DMS153 treated with DMSO at 0.1 percent for 48 hours (cell line): ENCODE data around the gene RGS12.

Experiments used
- DNase-seq: peaks from one replicate; lab custom pipeline; 2025; ENCODE audit not compliant: unreplicated experiment; lab: John Stamatoyannopoulos, UW

The RGS12 gene

DNA sequence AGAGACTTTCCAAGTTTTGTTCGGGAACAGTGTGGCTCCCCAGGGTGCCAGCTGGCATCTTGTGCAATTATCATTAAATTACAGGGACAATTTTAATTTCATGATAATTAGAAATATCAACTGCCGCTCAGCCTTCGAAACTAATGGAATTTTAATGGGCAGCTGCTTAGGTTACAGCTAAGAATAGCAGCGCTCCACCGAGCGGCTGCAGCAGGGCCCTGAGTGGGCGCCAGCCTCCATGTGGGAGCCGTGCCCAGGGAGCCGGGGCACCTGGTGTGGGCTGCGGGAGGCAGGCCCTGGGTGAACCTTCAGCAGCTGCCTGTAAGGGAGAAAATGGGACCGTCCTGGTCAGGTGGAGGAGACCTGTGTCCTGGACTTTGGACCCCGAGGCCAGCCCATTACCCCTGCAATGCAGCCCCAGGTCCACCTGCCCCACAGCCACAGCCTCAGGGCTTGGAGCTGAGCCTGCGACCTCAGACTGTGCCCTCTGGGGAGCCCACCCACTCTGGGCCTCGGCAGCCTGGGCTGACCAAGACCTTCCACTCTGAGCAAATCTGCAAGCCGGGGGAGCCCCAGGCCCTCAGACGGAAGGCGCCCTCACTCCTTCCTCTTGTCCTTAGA lies 22.7 kb upstream of the RGS12 start:
- no peak for DNase-seq

- no peak for DNase-seq
These were observed 21.7 kb upstream of the RGS12 start for GRCh38 chr4:3271131-3271530.

GRCh38 chr4:3276986-3277385 lies 15.8 kb upstream of the RGS12 start:
- DNase-seq = no peak

DNA sequence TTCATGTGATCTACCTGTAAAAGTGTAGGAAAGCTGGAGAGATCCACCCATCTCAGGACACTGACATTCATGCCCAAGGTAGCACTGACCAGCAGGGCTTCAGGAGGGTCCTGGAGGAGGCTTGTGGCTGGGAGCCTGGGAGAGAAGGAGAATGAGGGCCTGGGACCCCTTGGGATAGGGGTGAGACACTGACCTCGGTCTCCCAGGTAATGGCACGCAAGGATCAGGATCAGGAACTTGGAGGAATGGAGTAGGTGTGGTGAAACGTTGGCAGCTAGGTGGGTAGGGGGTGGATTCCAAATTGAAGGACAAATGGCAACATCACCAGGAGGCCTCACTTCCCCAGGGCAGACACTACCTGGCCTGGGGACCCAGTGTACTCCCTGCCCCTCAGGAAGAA lies 12.4 kb upstream of the RGS12 start:
- DNase-seq = no peak

- DNase-seq = no peak
These were observed 9.3 kb upstream of the RGS12 start for GRCh38 chr4:3283483-3283882.

GRCh38 chr4:3283916-3284315 lies 8.9 kb upstream of the RGS12 start:
- no peak for DNase-seq

DNA sequence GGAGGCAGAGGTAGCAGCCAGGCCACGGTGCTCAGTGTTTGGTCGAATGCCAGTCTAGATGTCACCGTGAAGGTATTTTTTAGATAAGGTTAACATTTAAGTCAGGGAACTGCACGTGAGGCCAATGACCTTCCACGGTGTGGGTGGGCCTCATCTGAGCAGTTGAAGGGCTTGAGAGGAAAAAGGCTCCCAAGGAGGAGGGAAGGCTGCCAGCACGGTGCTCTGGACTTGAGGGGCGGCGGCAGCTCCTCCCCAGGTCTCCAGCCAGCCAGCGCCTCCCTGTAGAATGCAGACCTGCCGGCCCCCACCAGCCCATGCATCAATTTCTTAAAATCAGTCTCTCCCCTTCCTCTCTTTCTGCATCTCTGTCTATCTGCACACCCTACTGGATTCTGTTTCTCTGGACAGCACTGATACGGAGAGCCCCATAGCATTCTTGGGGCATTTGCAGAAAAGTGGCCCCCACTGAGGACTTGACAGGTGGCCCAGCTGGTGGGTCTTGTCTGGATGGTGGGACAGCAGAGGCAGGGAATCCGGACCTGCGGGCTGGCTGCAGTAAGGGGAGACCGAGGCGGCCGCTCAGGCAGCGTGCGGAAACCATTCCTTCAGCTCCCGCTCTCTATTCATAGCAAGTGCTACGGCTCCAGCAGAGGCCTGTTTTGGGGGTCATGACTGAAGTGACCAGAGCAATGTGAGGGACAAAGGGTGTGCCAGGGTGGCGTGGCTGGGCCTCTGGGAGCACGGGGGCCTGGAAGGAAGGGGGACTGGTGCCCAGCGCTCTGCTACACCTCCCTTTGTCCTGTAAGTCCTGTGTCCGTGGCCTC lies 7.9 kb upstream of the RGS12 start:
- DNase-seq = no peak

DNA sequence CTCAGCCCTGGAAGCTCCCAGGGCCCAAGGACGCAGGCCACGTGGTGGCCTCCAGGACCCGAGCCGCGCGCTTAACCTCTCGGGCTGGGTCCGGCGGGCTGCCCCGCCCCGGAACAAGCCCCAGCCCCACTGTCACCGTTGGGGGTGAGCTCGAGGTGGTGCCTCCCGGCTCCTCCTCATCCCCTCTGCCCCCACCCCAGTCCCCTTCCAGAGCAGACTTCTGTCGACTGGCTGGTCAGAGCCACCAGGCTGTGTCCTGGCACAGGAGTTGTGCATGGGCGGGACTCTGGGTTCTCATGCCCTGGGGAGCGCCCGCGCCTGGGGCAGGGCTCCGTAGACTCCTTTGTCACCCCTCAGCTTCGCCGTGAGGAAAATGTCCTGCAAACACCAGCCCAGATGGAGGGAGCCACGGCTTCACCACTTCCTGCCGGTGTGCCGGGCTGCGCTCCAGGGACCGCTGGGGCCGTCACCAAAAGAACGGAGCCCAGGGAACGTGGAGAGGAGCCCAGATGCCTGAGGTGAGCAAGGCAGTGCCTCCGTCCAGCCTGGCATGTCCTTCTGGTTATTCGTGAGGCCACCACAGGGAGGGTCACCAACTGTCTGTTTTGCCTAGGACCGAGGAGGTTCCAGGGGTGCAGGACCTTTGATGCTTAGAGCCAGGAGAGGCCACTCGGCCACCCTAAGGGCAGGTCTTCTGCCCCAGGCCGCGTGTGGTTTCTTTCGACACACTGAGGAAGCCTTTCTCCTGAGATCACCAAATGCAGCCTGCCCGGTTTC lies 7.1 kb upstream of the RGS12 start:
- no peak for DNase-seq

DNA sequence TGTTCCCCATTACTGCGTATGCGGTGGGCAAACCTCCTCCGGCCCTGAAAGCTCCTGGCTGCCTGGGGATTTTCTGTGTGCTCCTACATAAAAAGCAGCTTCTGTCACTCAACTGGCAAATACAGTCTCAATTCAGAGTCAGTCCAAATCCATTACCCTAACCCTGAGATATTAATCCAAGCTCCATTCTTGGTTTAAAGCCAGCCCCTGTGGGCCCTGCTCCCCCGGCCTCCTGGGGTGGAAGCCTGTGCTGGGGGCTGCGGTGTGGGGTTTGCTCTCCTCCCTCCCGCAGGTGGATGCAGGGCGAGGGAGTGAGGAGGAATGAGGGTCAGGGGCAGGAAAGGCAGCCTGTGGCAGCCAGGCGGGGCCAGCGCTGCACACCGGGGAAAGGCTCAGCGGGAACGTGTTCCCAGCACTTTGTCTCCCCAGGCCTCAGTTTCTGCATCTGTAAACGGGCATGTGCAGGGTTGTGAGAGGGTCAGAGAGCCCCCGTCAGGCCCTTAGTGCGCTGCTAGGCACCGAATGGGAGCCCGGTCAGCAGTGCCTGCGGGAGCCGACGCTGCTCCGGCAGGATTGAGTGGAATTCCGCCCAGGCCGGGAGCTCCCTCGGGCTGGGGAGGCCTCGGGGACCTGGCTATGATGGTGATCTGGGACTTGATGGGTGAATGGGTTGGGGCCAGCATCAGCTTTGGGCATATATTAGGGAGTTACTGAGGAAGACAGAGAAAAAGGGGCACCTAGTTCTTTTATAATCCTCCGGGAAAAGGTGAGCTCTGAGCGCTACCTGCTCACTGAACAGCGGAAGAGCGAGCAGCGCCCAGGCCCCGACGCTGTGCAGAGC lies 6.3 kb upstream of the RGS12 start:
- DNase-seq = no peak

GRCh38 chr4:3287271-3287971 lies 5.4 kb upstream of the RGS12 start:
- DNase-seq = no peak

GRCh38 chr4:3287972-3288570 lies 4.8 kb upstream of the RGS12 start:
- DNase-seq = no peak

GRCh38 chr4:3288571-3289094 lies 4.2 kb upstream of the RGS12 start:
- no peak for DNase-seq

- DNase-seq = no peak
These were observed 2.3 kb upstream of the RGS12 start for GRCh38 chr4:3290476-3290875.

GRCh38 chr4:3290889-3291321 lies 1.9 kb upstream of the RGS12 start:
- DNase-seq = no peak

- peak; percentile 72 for DNase-seq
These were observed 1.3 kb upstream of the RGS12 start for GRCh38 chr4:3291411-3291968.

GRCh38 chr4:3291969-3292570 lies 751 bp upstream of the RGS12 start:
- peak; percentile 18 for DNase-seq

DNA sequence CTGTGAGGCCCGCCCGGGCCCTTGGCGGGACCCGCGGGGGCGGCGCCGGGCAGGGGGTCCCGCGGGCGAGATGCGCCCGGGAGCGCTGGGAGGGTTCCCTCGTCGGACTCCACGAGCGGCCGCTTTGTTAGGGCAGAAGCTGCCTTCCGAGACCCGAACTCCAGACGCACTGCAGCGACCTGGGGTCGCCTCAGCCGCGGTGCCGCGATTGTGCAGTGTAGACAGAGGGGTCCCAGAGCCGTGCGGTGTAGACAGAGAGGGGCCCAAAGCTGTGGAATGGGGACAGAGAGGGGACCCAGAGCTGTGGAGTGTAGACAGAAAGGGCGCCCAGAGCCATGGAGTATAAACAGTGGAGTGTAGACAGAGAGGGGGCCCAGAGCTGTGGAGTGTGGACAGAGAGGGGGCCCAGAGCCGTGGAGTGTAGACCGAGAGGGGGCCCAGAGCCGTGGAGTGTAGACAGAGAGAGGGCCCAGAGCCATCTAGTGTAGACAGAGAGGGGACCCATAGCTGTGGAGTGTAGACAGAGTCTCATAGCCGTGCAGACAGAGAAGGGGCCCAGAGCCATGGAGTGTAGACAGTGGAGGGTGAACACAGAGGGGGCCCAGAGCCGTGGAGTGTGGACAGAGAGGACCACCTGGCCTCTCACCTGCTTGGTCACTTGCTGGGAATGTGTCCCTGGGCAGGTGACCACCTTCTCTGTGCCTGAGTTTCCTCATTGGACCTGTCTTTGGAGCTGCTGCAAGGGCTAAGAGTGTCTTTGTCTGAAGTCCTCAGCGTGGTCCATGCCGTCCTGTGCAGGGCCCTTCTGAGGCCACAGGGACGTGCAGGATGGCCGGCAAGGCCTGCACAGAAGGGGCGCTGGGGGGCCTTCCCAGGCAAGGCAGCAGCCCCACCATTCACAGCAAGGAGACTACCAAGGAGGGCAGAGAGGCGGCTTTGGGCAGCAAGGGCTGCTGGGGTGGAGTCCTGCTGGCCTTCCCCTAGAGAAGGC lies 875 bp downstream of the RGS12 start:
- no peak for DNase-seq
